ENCODE results near the gene UNC79. TPM values are rescaled to one million over a fixed set of nuclear protein-coding genes. Genes with fewer than 3 reads are reported as not detected.

UNC79 gene
- total and polyA plus RNA-seq, 5 donors from 2014 or later = not detected

- no peak overlapping the region for H3K4me3 Mint-ChIP-seq
- ATAC-seq (ENCODE audit: low read depth in 2 of 2) (no peak), DNase-seq (no peak)
- peaks cover 0 to 10% (median 0%) of the 10 kb centered on the region in 7 donors for H3K9me3 Mint-ChIP-seq
- H3K4me1 Mint-ChIP-seq = no peaks in the 10 kb centered on the region
- no peaks in the 10 kb centered on the region for H3K36me3 ChIP-seq (ENCODE audit: control insufficient read depth, insufficient read depth, low read length)
- no peaks in the 10 kb centered on the region for H3K4me1 ChIP-seq (ENCODE audit: control insufficient read depth, insufficient read depth, low read length, poor library complexity, severe bottlenecking)
- peaks cover 52% of the 10 kb centered on the region for H3K27me3 Mint-ChIP-seq
- no peak overlapping the region for H3K4me3 ChIP-seq (ENCODE audit: low read depth, low read length)
- no peaks in the 10 kb centered on the region for H3K9me3 ChIP-seq (ENCODE audit: control insufficient read depth in 2 of 2, low read length in 2 of 2)
- H3K27ac ChIP-seq (ENCODE audit: insufficient read depth, low read length, poor library complexity, severe bottlenecking) = no peak overlapping the region
- peaks cover 6% of the 10 kb centered on the region for H3K27me3 ChIP-seq (ENCODE audit: control insufficient read depth, insufficient read depth, low read length)
- no peak overlapping the region for H3K27ac Mint-ChIP-seq
- H3K36me3 Mint-ChIP-seq = no peaks in the 10 kb centered on the region
Observed at GRCh38 chr14:93686268-93686667, 255.5 kb downstream of the UNC79 start.

- Mint-ChIP-seq H3K27me3 (peaks cover 39% of the 10 kb centered on the region), H3K27ac (no peak overlapping the region)
Observed at GRCh38 chr14:93688239-93688666, 257.5 kb downstream of the UNC79 start.

GRCh38 chr14:93688820-93689219 lies 258.1 kb downstream of the UNC79 start:
- Histone ChIP-seq H3K4me3 (ENCODE audit: low read depth, low read length) (no peak overlapping the region), H3K36me3 (ENCODE audit: control insufficient read depth, insufficient read depth, low read length) (no peaks in the 10 kb centered on the region), H3K9me3 (ENCODE audit: control insufficient read depth in 2 of 2, low read length in 2 of 2) (no peaks in the 10 kb centered on the region), H3K27me3 (ENCODE audit: control insufficient read depth, insufficient read depth, low read length) (peaks cover 6% of the 10 kb centered on the region), H3K4me1 (ENCODE audit: control insufficient read depth, insufficient read depth, low read length, poor library complexity, severe bottlenecking) (no peaks in the 10 kb centered on the region), H3K27ac (ENCODE audit: insufficient read depth, low read length, poor library complexity, severe bottlenecking) (no peak overlapping the region)
- Mint-ChIP-seq H3K36me3 (no peaks in the 10 kb centered on the region), H3K4me1 (no peaks in the 10 kb centered on the region), H3K9me3 (peaks cover 0 to 10% (median 0%) of the 10 kb centered on the region in 7 donors), H3K4me3 (no peak overlapping the region), H3K27me3 (peaks cover 36% of the 10 kb centered on the region), H3K27ac (no peak overlapping the region)
- ATAC-seq (ENCODE audit: low read depth in 2 of 2) (no peak), DNase-seq (no peak)

More at GRCh38 chr14:93688239-93688666, 257.5 kb downstream of the UNC79 start:
- peak overlapping the region in 1 of 4 donors; percentile 34 for H3K4me3 Mint-ChIP-seq
- Histone ChIP-seq H3K27ac (ENCODE audit: insufficient read depth, low read length, poor library complexity, severe bottlenecking) (no peak overlapping the region), H3K9me3 (ENCODE audit: control insufficient read depth in 2 of 2, low read length in 2 of 2) (no peaks in the 10 kb centered on the region), H3K4me3 (ENCODE audit: low read depth, low read length) (no peak overlapping the region), H3K36me3 (ENCODE audit: control insufficient read depth, insufficient read depth, low read length) (no peaks in the 10 kb centered on the region), H3K4me1 (ENCODE audit: control insufficient read depth, insufficient read depth, low read length, poor library complexity, severe bottlenecking) (no peaks in the 10 kb centered on the region), H3K27me3 (ENCODE audit: control insufficient read depth, insufficient read depth, low read length) (peaks cover 6% of the 10 kb centered on the region)
- no peak for DNase-seq
- no peaks in the 10 kb centered on the region for H3K4me1 Mint-ChIP-seq
- H3K9me3 Mint-ChIP-seq = peaks cover 0 to 10% (median 0%) of the 10 kb centered on the region in 7 donors
- no peak for ATAC-seq (ENCODE audit: low read depth in 2 of 2)
- H3K36me3 Mint-ChIP-seq = no peaks in the 10 kb centered on the region

- no peak overlapping the region for H3K4me3 ChIP-seq (ENCODE audit: low read depth, low read length)
- H3K27ac Mint-ChIP-seq = no peak overlapping the region
- no peaks in the 10 kb centered on the region for H3K4me1 ChIP-seq (ENCODE audit: control insufficient read depth, insufficient read depth, low read length, poor library complexity, severe bottlenecking)
- H3K27me3 Mint-ChIP-seq = peaks cover 29% of the 10 kb centered on the region
- H3K36me3 Mint-ChIP-seq = no peaks in the 10 kb centered on the region
- no peak overlapping the region for H3K4me3 Mint-ChIP-seq
- peaks cover 6% of the 10 kb centered on the region for H3K27me3 ChIP-seq (ENCODE audit: control insufficient read depth, insufficient read depth, low read length)
- no peak overlapping the region for H3K27ac ChIP-seq (ENCODE audit: insufficient read depth, low read length, poor library complexity, severe bottlenecking)
- ATAC-seq (ENCODE audit: low read depth in 2 of 2) (no peak), DNase-seq (no peak)
- H3K9me3 Mint-ChIP-seq = peaks cover 0 to 14% (median 0%) of the 10 kb centered on the region in 7 donors
- no peaks in the 10 kb centered on the region for H3K4me1 Mint-ChIP-seq
- no peaks in the 10 kb centered on the region for H3K9me3 ChIP-seq (ENCODE audit: control insufficient read depth in 2 of 2, low read length in 2 of 2)
- no peaks in the 10 kb centered on the region for H3K36me3 ChIP-seq (ENCODE audit: control insufficient read depth, insufficient read depth, low read length)
Observed at GRCh38 chr14:93690146-93690545, 259.4 kb downstream of the UNC79 start.

GRCh38 chr14:93691042-93691780 lies 260.5 kb downstream of the UNC79 start:
- Mint-ChIP-seq H3K27ac (no peak overlapping the region), H3K4me3 (no peak overlapping the region), H3K36me3 (no peaks in the 10 kb centered on the region), H3K4me1 (no peaks in the 10 kb centered on the region), H3K9me3 (peaks cover 0 to 14% (median 2%) of the 10 kb centered on the region in 7 donors), H3K27me3 (peaks cover 31% of the 10 kb centered on the region)
- H3K4me3 ChIP-seq (ENCODE audit: low read depth, low read length) = no peak overlapping the region
- no peaks in the 10 kb centered on the region for H3K9me3 ChIP-seq (ENCODE audit: control insufficient read depth in 2 of 2, low read length in 2 of 2)
- H3K4me1 ChIP-seq (ENCODE audit: control insufficient read depth, insufficient read depth, low read length, poor library complexity, severe bottlenecking) = no peaks in the 10 kb centered on the region
- no peak overlapping the region for H3K27ac ChIP-seq (ENCODE audit: insufficient read depth, low read length, poor library complexity, severe bottlenecking)
- no peak for ATAC-seq (ENCODE audit: low read depth in 2 of 2)
- H3K27me3 ChIP-seq (ENCODE audit: control insufficient read depth, insufficient read depth, low read length) = peaks cover 2% of the 10 kb centered on the region
- no peaks in the 10 kb centered on the region for H3K36me3 ChIP-seq (ENCODE audit: control insufficient read depth, insufficient read depth, low read length)
- no peak for DNase-seq

DNA sequence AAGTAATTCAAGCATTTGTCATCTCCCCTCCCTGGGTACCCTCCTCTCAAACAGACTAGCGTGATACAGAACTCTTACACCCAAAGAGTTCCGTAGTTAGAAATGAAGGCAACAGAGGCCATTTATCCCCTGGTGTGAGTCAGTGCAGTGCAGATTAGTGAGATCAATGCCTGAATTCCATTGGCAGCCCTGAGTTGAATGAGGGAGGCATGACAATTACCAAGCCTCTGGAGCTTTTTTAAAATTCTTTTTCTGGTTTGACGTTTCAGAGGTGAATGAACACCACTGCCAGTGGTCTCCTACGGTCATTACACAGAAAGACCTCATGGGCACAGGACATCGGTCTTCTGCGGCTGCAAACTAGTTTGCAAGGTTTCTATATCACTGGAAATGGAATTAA lies 263.2 kb downstream of the UNC79 start:
- Histone ChIP-seq H3K4me1 (ENCODE audit: control insufficient read depth, insufficient read depth, low read length, poor library complexity, severe bottlenecking) (no peaks in the 10 kb centered on the region), H3K27me3 (ENCODE audit: control insufficient read depth, insufficient read depth, low read length) (no peaks in the 10 kb centered on the region), H3K4me3 (ENCODE audit: low read depth, low read length) (no peak overlapping the region), H3K27ac (ENCODE audit: insufficient read depth, low read length, poor library complexity, severe bottlenecking) (no peak overlapping the region), H3K36me3 (ENCODE audit: control insufficient read depth, insufficient read depth, low read length) (no peaks in the 10 kb centered on the region), H3K9me3 (ENCODE audit: control insufficient read depth in 2 of 2, low read length in 2 of 2) (peaks cover 2 to 3% of the 10 kb centered on the region in 2 experiments)
- ATAC-seq (ENCODE audit: low read depth in 2 of 2) (no peak), DNase-seq (no peak)
- no peaks in the 10 kb centered on the region for H3K36me3 Mint-ChIP-seq
- no peaks in the 10 kb centered on the region for H3K4me1 Mint-ChIP-seq
- no peak overlapping the region for H3K4me3 Mint-ChIP-seq
- peaks cover 0 to 11% (median 4%) of the 10 kb centered on the region in 7 donors for H3K9me3 Mint-ChIP-seq
- peaks cover 19% of the 10 kb centered on the region for H3K27me3 Mint-ChIP-seq
- H3K27ac Mint-ChIP-seq = no peak overlapping the region

DNA sequence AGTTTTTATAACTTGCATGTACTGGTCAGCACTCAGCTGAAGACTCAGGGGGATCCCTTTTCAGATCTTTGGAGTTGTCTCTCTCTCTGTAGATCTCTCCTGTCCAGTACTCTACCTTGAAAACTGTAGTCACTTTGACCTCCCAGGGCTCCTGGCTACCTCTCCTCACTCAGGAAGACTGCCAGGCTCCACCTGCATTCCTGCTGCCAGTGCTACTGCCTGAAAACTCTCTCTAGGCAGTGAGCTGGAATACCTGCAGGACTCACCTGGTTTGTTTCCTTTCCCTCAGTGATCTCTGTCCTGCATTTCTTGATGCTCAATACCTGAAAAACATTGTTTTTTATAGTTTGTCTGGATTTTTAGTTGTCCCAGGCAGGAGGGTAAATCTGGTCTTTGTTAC lies 270.2 kb downstream of the UNC79 start:
- H3K4me1 Mint-ChIP-seq = no peaks in the 10 kb centered on the region
- H3K4me3 Mint-ChIP-seq = no peak overlapping the region
- ATAC-seq (ENCODE audit: low read depth in 2 of 2) = no peak
- Histone ChIP-seq H3K4me3 (ENCODE audit: low read depth, low read length) (no peak overlapping the region), H3K27me3 (ENCODE audit: control insufficient read depth, insufficient read depth, low read length) (peaks cover 2% of the 10 kb centered on the region), H3K9me3 (ENCODE audit: control insufficient read depth in 2 of 2, low read length in 2 of 2) (peaks cover 2 to 3% of the 10 kb centered on the region in 2 experiments), H3K4me1 (ENCODE audit: control insufficient read depth, insufficient read depth, low read length, poor library complexity, severe bottlenecking) (no peaks in the 10 kb centered on the region), H3K36me3 (ENCODE audit: control insufficient read depth, insufficient read depth, low read length) (no peaks in the 10 kb centered on the region), H3K27ac (ENCODE audit: insufficient read depth, low read length, poor library complexity, severe bottlenecking) (no peak overlapping the region)
- H3K27ac Mint-ChIP-seq = no peak overlapping the region
- no peak for DNase-seq
- peaks cover 26% of the 10 kb centered on the region for H3K27me3 Mint-ChIP-seq
- H3K36me3 Mint-ChIP-seq = no peaks in the 10 kb centered on the region
- H3K9me3 Mint-ChIP-seq = peaks cover 0 to 25% (median 4%) of the 10 kb centered on the region in 7 donors

- peaks cover 0 to 22% (median 3%) of the 10 kb centered on the region in 7 donors for H3K9me3 Mint-ChIP-seq
Observed at GRCh38 chr14:93701562-93701961, 270.8 kb downstream of the UNC79 start.

More at GRCh38 chr14:93701562-93701961, 270.8 kb downstream of the UNC79 start:
- no peak overlapping the region for H3K27ac Mint-ChIP-seq
- no peaks in the 10 kb centered on the region for H3K4me1 Mint-ChIP-seq
- ATAC-seq (ENCODE audit: low read depth in 2 of 2) (no peak), DNase-seq (no peak)
- Histone ChIP-seq H3K9me3 (ENCODE audit: control insufficient read depth in 2 of 2, low read length in 2 of 2) (peaks cover 2 to 3% of the 10 kb centered on the region in 2 experiments), H3K27ac (ENCODE audit: insufficient read depth, low read length, poor library complexity, severe bottlenecking) (no peak overlapping the region), H3K4me1 (ENCODE audit: control insufficient read depth, insufficient read depth, low read length, poor library complexity, severe bottlenecking) (no peaks in the 10 kb centered on the region), H3K36me3 (ENCODE audit: control insufficient read depth, insufficient read depth, low read length) (no peaks in the 10 kb centered on the region), H3K27me3 (ENCODE audit: control insufficient read depth, insufficient read depth, low read length) (peaks cover 2% of the 10 kb centered on the region), H3K4me3 (ENCODE audit: low read depth, low read length) (no peak overlapping the region)
- no peak overlapping the region for H3K4me3 Mint-ChIP-seq
- H3K36me3 Mint-ChIP-seq = no peaks in the 10 kb centered on the region
- H3K27me3 Mint-ChIP-seq = peaks cover 20% of the 10 kb centered on the region
